Endothelial cell of umbilical vein (primary cell): ENCODE data around the gene MAN2A1. TPM values are rescaled to one million over a fixed set of nuclear protein-coding genes. Genes with fewer than 3 reads are reported as not detected.

ENCODE experiments used
- BruUV-seq: library from RNA; stranded (reverse); fragments of 400-500 nt; replicated peaks from 2 replicates; lab custom pipeline; 2021; lab: Mats Ljungman, UMichigan
- CTCF ChIA-PET: fragments of 300-600, 350-600 bp; sonication (Branson Sonifier 250); formaldehyde crosslinking; loops from one replicate; lab custom pipeline; 2021; ENCODE audit warnings: antibody characterized with exemption, inconsistent platforms; lab: Charles Lee
- POLR2A ChIA-PET: fragments of 300-600, 350-600 bp; sonication (Branson Sonifier 250); formaldehyde crosslinking; loops from one replicate; lab custom pipeline; 2021; ENCODE audit warnings: antibody characterized with exemption, inconsistent platforms; lab: Charles Lee
- DNase-seq: peaks from one replicate; pipeline ENCODE4 v3.0.0-alpha.2; 2011; ENCODE audit warnings: low read depth, low spot score
- FAIRE-seq: peaks from 2 replicates; lab custom pipeline; 2011; peaks lifted over from hg19 to GRCh38; lab: Jason Lieb, UNC
- H2AFZ ChIP-seq: 2 replicates; pipeline ENCODE4 v1.6.0; 2012; ENCODE audit warnings: low read depth, low read length, control low read depth, inconsistent platforms
- H3K27ac ChIP-seq: 2 replicates; pipeline ENCODE4 v1.5.1; 2011; ENCODE audit warnings: low read depth, mild to moderate bottlenecking, control low read depth, low read length, moderate library complexity; ENCODE audit not compliant: insufficient read depth
- H3K27me3 ChIP-seq, 2 experiments: 2 replicates each; pipeline versions ENCODE4 v1.6.0 to v1.6.1; 2011; ENCODE audit warnings: low read length in 2 of 2, mixed read lengths in 1 of 2; ENCODE audit not compliant: control insufficient read depth in 2 of 2, insufficient read depth in 2 of 2
- H3K36me3 ChIP-seq, 2 experiments: 2 replicates in 1 of 2; 3 replicates in 1 of 2; pipeline ENCODE4 v1.5.1; 2011; ENCODE audit warnings: low read length in 2 of 2, mild to moderate bottlenecking in 1 of 2, moderate library complexity in 1 of 2; ENCODE audit not compliant: control insufficient read depth in 2 of 2, insufficient read depth in 2 of 2; ENCODE audit errors: extremely low read depth in 1 of 2
- H3K4me1 ChIP-seq: 3 replicates; pipeline ENCODE4 v1.5.1; 2011; ENCODE audit warnings: mild to moderate bottlenecking, low read length; ENCODE audit not compliant: control insufficient read depth, insufficient read depth; ENCODE audit errors: extremely low read depth
- H3K4me2 ChIP-seq: 2 replicates; pipeline ENCODE4 v1.6.1; 2011; ENCODE audit warnings: low read length, control low read depth, mixed read lengths; ENCODE audit not compliant: insufficient read depth
- H3K4me3 ChIP-seq, 3 experiments: fragments of 200-600 bp in 1 of 3; sonication (generic), shearing (Covaris generic) in 1 of 3; replicated peaks in 1 of 3; 2 replicates each; pipeline ENCODE4 v1.5.1; 2011 to 2016; ENCODE audit warnings: control low read depth in 3 of 3, low read length in 3 of 3, mild to moderate bottlenecking in 2 of 3, inconsistent platforms in 1 of 3, low read depth in 1 of 3, moderate library complexity in 1 of 3; ENCODE audit not compliant: insufficient read depth in 1 of 3
- H3K79me2 ChIP-seq: 2 replicates; pipeline ENCODE4 v1.6.0; 2012; ENCODE audit warnings: low read length, inconsistent platforms; ENCODE audit not compliant: control insufficient read depth, insufficient read depth
- H3K9ac ChIP-seq: replicated peaks from 2 replicates; pipeline ENCODE3; 2011; ENCODE audit warnings: low read length, control low read depth; ENCODE audit not compliant: insufficient read depth; ENCODE audit errors: extremely low read depth
- H3K9me1 ChIP-seq: replicated peaks from 3 replicates; pipeline ENCODE4 v1.6.0; 2011; ENCODE audit warnings: mild to moderate bottlenecking, low read length; ENCODE audit not compliant: control insufficient read depth, insufficient read depth; ENCODE audit errors: extremely low read depth
- H3K9me3 ChIP-seq: replicated peaks from 2 replicates; pipeline ENCODE4 v1.5.1; 2012; ENCODE audit warnings: low read length, inconsistent platforms; ENCODE audit not compliant: control insufficient read depth, insufficient read depth
- H4K20me1 ChIP-seq: replicated peaks from 2 replicates; pipeline ENCODE3; 2011; ENCODE audit warnings: mild to moderate bottlenecking, low read length; ENCODE audit not compliant: control insufficient read depth, insufficient read depth; ENCODE audit errors: extremely low read depth
- CTCF ChIP-seq, 2 donors: IDR thresholded peaks; 1 replicate in 1 of 2; 2 replicates in 1 of 2; pipeline ENCODE4 v1.5.1; 2011; ENCODE audit warnings: low read length in 2 of 2, mild to moderate bottlenecking in 2 of 2, moderate library complexity in 2 of 2, control low read depth in 1 of 2, inconsistent platforms in 1 of 2, low read depth in 1 of 2; ENCODE audit not compliant: insufficient read depth in 1 of 2; ENCODE audit errors: extremely low read depth in 1 of 2
- EZH2 ChIP-seq: IDR thresholded peaks from 2 replicates; pipeline ENCODE4 v1.6.1; 2012; ENCODE audit warnings: borderline replicate concordance, low read depth, mild to moderate bottlenecking, moderate library complexity, low read length, inconsistent platforms; ENCODE audit not compliant: severe bottlenecking
- FOS ChIP-seq: IDR thresholded peaks from 2 replicates; pipeline ENCODE4 v1.6.1; 2011; ENCODE audit warnings: mild to moderate bottlenecking, low read length, moderate library complexity, borderline replicate concordance; ENCODE audit not compliant: insufficient read depth
- GATA2 ChIP-seq: IDR thresholded peaks from 2 replicates; pipeline ENCODE4 v1.7.0; 2011; ENCODE audit warnings: low read depth, mild to moderate bottlenecking, moderate library complexity, mixed read lengths, low read length; ENCODE audit not compliant: insufficient read length, insufficient read depth
- JUN ChIP-seq: IDR thresholded peaks from 2 replicates; pipeline ENCODE4 v1.6.1; 2011; ENCODE audit warnings: borderline replicate concordance, low read depth; ENCODE audit not compliant: insufficient read length, insufficient read depth
- MAX ChIP-seq: IDR thresholded peaks from 2 replicates; pipeline ENCODE4 v1.6.1; 2011; ENCODE audit not compliant: insufficient read depth, insufficient read length
- MYC ChIP-seq: IDR thresholded peaks from one replicate; pipeline ENCODE4 v1.6.1; 2011; ENCODE audit warnings: mild to moderate bottlenecking, low read depth, low read length
- POLR2A ChIP-seq: IDR thresholded peaks from 2 replicates; pipeline ENCODE4 v1.6.1; 2012; ENCODE audit warnings: low read depth, mild to moderate bottlenecking, control low read depth, low read length
- POLR2AphosphoS5 ChIP-seq: IDR thresholded peaks from 2 replicates; pipeline ENCODE4 v1.6.1; 2012; ENCODE audit warnings: low read depth, mild to moderate bottlenecking, control low read depth, low read length, moderate library complexity; ENCODE audit not compliant: insufficient read depth
- dilution Hi-C: fragments of 300-500 bp; cut with MboI; formaldehyde crosslinking; loops from one replicate; pipeline ENCODE4 v1.15.0; 2019; ENCODE audit warnings: low sequenced_read_pairs; ENCODE audit not compliant: extremely low pct_ligation_motif_present
- intact Hi-C: fragments of 100-400 bp; cut with micrococcal nuclease; formaldehyde crosslinking; loops from one replicate; pipeline ENCODE4 v1.10.0; 2022
- polyA plus RNA-seq, 4 experiments: library from polyadenylated mRNA; depleted of rRNA in 3 of 4; stranded (reverse) in 3 of 4; unstranded in 1 of 4; fragments of >200 nt; gene quantifications; 2 replicates each; pipeline versions ENCODE4 v1.2.1 to v1.2.3, GENCODE V29; 2011 to 2012; ENCODE audit warnings: missing spikeins in 1 of 4
- total RNA-seq: library from RNA; stranded (reverse); gene quantifications from 2 replicates; pipeline ENCODE4 v1.2.3, GENCODE V29; 2021

Gene MAN2A1
- total and polyA plus RNA-seq, 2 donors (not counting 3 experiments of a cell fraction or from before 2014, with no cell fraction given): 20.8 to 54.8 TPM

GRCh38 chr5:109829331-109829730 lies 139.6 kb downstream of the MAN2A1 start:
- Histone ChIP-seq H3K36me3 (no peaks in the 10 kb centered on the region), H3K9me1 (no peaks in the 10 kb centered on the region), H3K79me2 (no peaks in the 10 kb centered on the region), H2AFZ (no peak overlapping the region), H4K20me1 (no peaks in the 10 kb centered on the region), H3K4me3 (no peak overlapping the region), H3K9me3 (no peaks in the 10 kb centered on the region), H3K9ac (no peak overlapping the region), H3K4me1 (peaks cover 8% of the 10 kb centered on the region), H3K27me3 (no peaks in the 10 kb centered on the region), H3K4me2 (no peak overlapping the region), H3K27ac (no peak overlapping the region)
- dilution Hi-C loops: no loop called here
- BruUV-seq: no TSS peak
- no peak for FAIRE-seq
- DNase-seq: no peak
- no peak for TF ChIP-seq MYC
- intact Hi-C loops: no loop called here
- ChIA-PET CTCF (no interaction called here), POLR2A (no interaction called here)

GRCh38 chr5:109830955-109831502 lies 141.3 kb downstream of the MAN2A1 start:
- no peak overlapping the region for H3K27ac ChIP-seq
- no peaks in the 10 kb centered on the region for H3K79me2 ChIP-seq
- FAIRE-seq (no peak), DNase-seq (peak; percentile 34)
- H3K36me3 ChIP-seq: no peaks in the 10 kb centered on the region
- H3K27me3 ChIP-seq: no peaks in the 10 kb centered on the region
- POLR2A ChIA-PET: no interaction called here
- H3K4me2 ChIP-seq: peak overlapping the region; percentile 42
- H3K9ac ChIP-seq: no peak overlapping the region
- H3K4me3 ChIP-seq: no peak overlapping the region
- no peaks in the 10 kb centered on the region for H4K20me1 ChIP-seq
- no peak for TF ChIP-seq JUN
- TF ChIP-seq CTCF (IDR thresholded peaks at IDR 0.05; ENCODE audit: extremely low read depth in 1 of 2, insufficient read depth in 1 of 2, low read depth in 1 of 2, low read length in 2 of 2): no peak
- TF ChIP-seq FOS: no peak
- TF ChIP-seq POLR2A: no peak
- no peak for TF ChIP-seq GATA2
- no peak for TF ChIP-seq EZH2
- TF ChIP-seq POLR2AphosphoS5: no peak
- TF ChIP-seq MYC: no peak
- TF ChIP-seq MAX: no peak
- intact Hi-C loops (no loop called here), dilution Hi-C loops (no loop called here)
- H2AFZ ChIP-seq: no peak overlapping the region
- H3K4me1 ChIP-seq: peaks cover 8% of the 10 kb centered on the region
- CTCF ChIA-PET: interaction anchor here (1.1 kb wide), 1 partner anchor 13 kb away, joined by 3 read pairs; no protein-coding TSS in a partner anchor
- no peaks in the 10 kb centered on the region for H3K9me3 ChIP-seq
- no peaks in the 10 kb centered on the region for H3K9me1 ChIP-seq
- BruUV-seq: no TSS peak
